NK-92 (cell line): ENCODE results near the gene DNAJB12.

Experiments used
- DNase-seq: peaks from one replicate; lab custom pipeline; 2025; ENCODE audit not compliant: unreplicated experiment; lab: John Stamatoyannopoulos, UW

Gene DNAJB12

GRCh38 chr10:72295330-72295910 is 59.3 kb downstream of the DNAJB12 start:
- no peak for DNase-seq

DNA sequence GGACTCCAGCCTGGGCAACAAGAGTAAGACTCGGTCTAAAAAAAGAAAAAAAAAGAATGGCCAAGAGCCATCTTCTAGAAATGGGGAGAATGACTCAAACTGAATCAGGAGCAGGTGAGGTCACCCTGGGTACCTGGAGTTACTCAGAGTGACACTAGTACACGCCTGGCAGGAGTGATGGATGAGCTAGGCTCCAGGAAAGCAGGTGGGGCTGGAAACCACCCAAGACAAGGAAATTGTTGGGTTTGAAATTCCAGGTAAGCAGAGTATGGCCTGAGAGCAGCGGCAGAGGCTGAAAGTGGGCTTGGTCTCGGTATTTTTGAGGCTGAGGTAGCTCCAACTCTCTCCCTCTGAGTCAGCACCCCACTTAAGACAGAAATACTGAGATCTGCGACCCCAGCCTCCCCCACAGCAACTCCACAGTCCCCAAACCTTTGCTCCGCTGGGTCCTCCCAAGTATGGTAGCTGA is 62.5 kb downstream of the DNAJB12 start:
- no peak for DNase-seq

DNA sequence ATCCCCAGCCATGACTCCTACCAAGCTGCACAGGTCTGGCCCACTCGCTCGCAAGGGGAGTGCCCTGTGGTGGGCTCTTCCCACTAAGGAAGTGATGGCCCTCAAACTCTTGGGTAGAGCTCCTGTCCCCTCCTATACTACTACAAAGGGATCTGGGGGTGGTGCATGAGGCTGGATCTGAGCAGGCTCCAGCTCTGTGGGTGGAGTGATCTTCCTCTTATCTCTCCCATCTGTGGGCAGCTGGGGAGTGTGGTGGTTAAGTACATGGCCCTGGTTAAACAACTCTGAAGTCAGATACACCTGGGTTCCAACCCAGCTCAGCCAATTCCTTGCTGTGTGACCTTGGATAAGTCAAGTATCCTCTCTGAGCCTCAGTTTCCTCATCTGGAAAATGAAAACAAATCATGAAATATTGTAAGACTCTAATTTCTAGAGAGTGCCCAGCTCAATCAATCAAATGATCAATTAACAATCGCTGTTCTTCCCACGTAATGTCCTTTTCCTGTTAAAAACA is 63.6 kb downstream of the DNAJB12 start:
- DNase-seq = no peak

- DNase-seq = no peak
Measured at GRCh38 chr10:72285972-72286521, 68.7 kb downstream of the DNAJB12 start.

DNA sequence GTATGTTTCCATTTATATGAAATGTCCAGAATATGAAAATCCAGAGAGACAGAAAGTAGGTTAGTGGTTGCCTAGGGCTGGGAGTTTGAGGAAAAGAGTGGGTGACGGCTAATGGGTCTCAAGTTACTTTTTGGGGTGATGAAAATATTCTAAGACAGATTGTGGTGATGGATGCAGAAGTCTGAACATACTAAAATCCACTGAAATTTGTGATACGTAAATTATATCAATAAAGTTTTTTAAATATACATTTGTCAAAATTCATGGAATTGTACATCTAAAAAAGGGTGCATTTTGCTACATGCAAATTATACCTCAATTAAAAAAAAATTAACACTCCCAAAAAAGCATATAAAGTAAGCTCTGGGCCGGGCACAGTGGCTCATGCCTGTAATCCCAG is 71.6 kb downstream of the DNAJB12 start:
- no peak for DNase-seq
